ENCODE data around the gene FGF14. TPM values are rescaled to one million over a fixed set of nuclear protein-coding genes. Genes with fewer than 3 reads are reported as not detected.

Gene FGF14
- total RNA-seq, 1 experiment from 2014 or later: not detected

GRCh38 chr13:101837288-101837687 lies 564.6 kb downstream of the FGF14 start:
- CTCF ChIA-PET: no interaction called here
- Histone ChIP-seq H3K4me1 (ENCODE audit: insufficient read depth, low read length) (peaks cover 6% of the 10 kb centered on the region; the same call in 1 of the 2 replicates), H3F3A (ENCODE audit: low read length, unreplicated experiment) (no peaks in the 10 kb centered on the region), H3K4me3 (ENCODE audit: low read length) (no peak overlapping the region), H3K9ac (ENCODE audit: low read length) (no peak overlapping the region), H3K79me2 (ENCODE audit: low read length) (no peaks in the 10 kb centered on the region), H3K36me3 (ENCODE audit: low read depth, low read length) (no peaks in the 10 kb centered on the region), H3K27me3 (ENCODE audit: low read length) (peaks cover 47% of the 10 kb centered on the region), H3K27ac (ENCODE audit: low read length) (no peak overlapping the region), H2AFZ (ENCODE audit: low read length) (no peak overlapping the region), H4K20me1 (ENCODE audit: low read length) (no peaks in the 10 kb centered on the region), H3K4me2 (ENCODE audit: low read length) (no peak overlapping the region), H3K9me2 (replicated peaks; ENCODE audit: low read length) (no peaks in the 10 kb centered on the region), H3K9me3 (ENCODE audit: low read length) (no peaks in the 10 kb centered on the region)
- TF ChIP-seq CTCF (conservative IDR thresholded peaks at IDR 0.05; ENCODE audit: low read depth, low read length) (no peak), EZH2 (IDR thresholded peaks at IDR 0.05; ENCODE audit: low read length, unreplicated experiment) (no peak), EZH2phosphoT487 (IDR thresholded peaks at IDR 0.05; ENCODE audit: borderline replicate concordance, low read length) (no peak)
- DNase-seq: no peak
- BruUV-seq (replicated peaks): no TSS peak
- POLR2A ChIA-PET (ENCODE audit: unreplicated experiment): no interaction called here
- no peak for ATAC-seq
- intact Hi-C loops (cut with micrococcal nuclease): no loop called here

DNA sequence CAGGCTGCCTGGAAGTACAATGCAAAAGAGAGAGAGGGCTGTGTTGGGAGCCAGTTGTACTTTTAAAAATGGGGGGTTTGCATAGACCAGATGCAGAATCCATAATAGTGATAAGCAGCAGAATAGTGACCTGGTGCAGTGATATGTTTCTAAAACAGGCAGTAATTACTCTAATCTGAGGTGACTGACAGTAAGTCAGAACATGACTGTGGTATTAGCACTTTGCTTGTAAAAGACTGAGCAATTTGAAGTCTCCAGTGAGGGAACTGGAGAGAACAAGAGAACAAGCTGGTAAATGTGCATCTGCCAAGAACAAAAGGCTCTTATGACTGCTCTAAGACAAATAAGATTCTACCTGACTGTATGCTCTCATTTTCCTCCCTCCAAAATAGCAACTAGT lies 565.9 kb downstream of the FGF14 start:
- H3F3A ChIP-seq (ENCODE audit: low read length, unreplicated experiment): no peaks in the 10 kb centered on the region
- no peak overlapping the region for H2AFZ ChIP-seq (ENCODE audit: low read length)
- H3K9me2 ChIP-seq (replicated peaks; ENCODE audit: low read length): no peaks in the 10 kb centered on the region
- H3K4me1 ChIP-seq (ENCODE audit: insufficient read depth, low read length): peaks cover 6% of the 10 kb centered on the region; the same call in 1 of the 2 replicates
- DNase-seq (no peak), ATAC-seq (no peak)
- H3K27ac ChIP-seq (ENCODE audit: low read length): no peak overlapping the region
- H3K4me2 ChIP-seq (ENCODE audit: low read length): no peak overlapping the region
- no peak for TF ChIP-seq EZH2 (IDR thresholded peaks at IDR 0.05; ENCODE audit: low read length, unreplicated experiment)
- no peak for TF ChIP-seq EZH2phosphoT487 (IDR thresholded peaks at IDR 0.05; ENCODE audit: borderline replicate concordance, low read length)
- no peak for TF ChIP-seq CTCF (conservative IDR thresholded peaks at IDR 0.05; ENCODE audit: low read depth, low read length)
- H4K20me1 ChIP-seq (ENCODE audit: low read length): no peaks in the 10 kb centered on the region
- no peak overlapping the region for H3K4me3 ChIP-seq (ENCODE audit: low read length)
- POLR2A ChIA-PET (ENCODE audit: unreplicated experiment): no interaction called here
- no peaks in the 10 kb centered on the region for H3K79me2 ChIP-seq (ENCODE audit: low read length)
- BruUV-seq (replicated peaks): no TSS peak
- intact Hi-C loops (cut with micrococcal nuclease): no loop called here
- no peak overlapping the region for H3K9ac ChIP-seq (ENCODE audit: low read length)
- no peaks in the 10 kb centered on the region for H3K36me3 ChIP-seq (ENCODE audit: low read depth, low read length)
- no peaks in the 10 kb centered on the region for H3K9me3 ChIP-seq (ENCODE audit: low read length)
- CTCF ChIA-PET: no interaction called here
- H3K27me3 ChIP-seq (ENCODE audit: low read length): peaks cover 50% of the 10 kb centered on the region

GRCh38 chr13:101833671-101834070 lies 568.2 kb downstream of the FGF14 start:
- Histone ChIP-seq H3K9ac (ENCODE audit: low read length) (no peak overlapping the region), H3K4me1 (ENCODE audit: insufficient read depth, low read length) (peaks cover 3% of the 10 kb centered on the region; the same call in 1 of the 2 replicates), H3K9me3 (ENCODE audit: low read length) (no peaks in the 10 kb centered on the region), H3K79me2 (ENCODE audit: low read length) (no peaks in the 10 kb centered on the region), H3K4me3 (ENCODE audit: low read length) (no peak overlapping the region), H3F3A (ENCODE audit: low read length, unreplicated experiment) (no peaks in the 10 kb centered on the region), H3K36me3 (ENCODE audit: low read depth, low read length) (no peaks in the 10 kb centered on the region), H2AFZ (ENCODE audit: low read length) (no peak overlapping the region), H3K27me3 (ENCODE audit: low read length) (peaks cover 61% of the 10 kb centered on the region), H3K4me2 (ENCODE audit: low read length) (no peak overlapping the region), H3K9me2 (replicated peaks; ENCODE audit: low read length) (no peaks in the 10 kb centered on the region), H3K27ac (ENCODE audit: low read length) (no peak overlapping the region), H4K20me1 (ENCODE audit: low read length) (no peaks in the 10 kb centered on the region)
- intact Hi-C loops (cut with micrococcal nuclease): no loop called here
- ChIA-PET CTCF (no interaction called here), POLR2A (ENCODE audit: unreplicated experiment) (no interaction called here)
- no peak for TF ChIP-seq EZH2 (IDR thresholded peaks at IDR 0.05; ENCODE audit: low read length, unreplicated experiment)
- TF ChIP-seq EZH2phosphoT487 (IDR thresholded peaks at IDR 0.05; ENCODE audit: borderline replicate concordance, low read length): no peak
- BruUV-seq (replicated peaks): no TSS peak
- DNase-seq (no peak), ATAC-seq (no peak)

Measured in PC-3 (cell line).